ENCODE data around the gene GRN.
"Not testable (repeated sequence)": the region's sequence is repeated elsewhere in the genome, so short reads cannot be mapped to it uniquely, and the experiment has no call there.

The GRN gene

GRCh38 chr17:44386182-44386525, 41.1 kb downstream of the GRN start:
- Histone ChIP-seq H3K9ac (ENCODE audit: low read length) (peak overlapping the region; percentile 81), H4K5ac (ENCODE audit: low read length) (no peak overlapping the region), H3K36me3 (ENCODE audit: control insufficient read depth, insufficient read depth, low read length) (no peaks in the 10 kb centered on the region), H2BK120ac (ENCODE audit: low read depth, low read length) (no peak overlapping the region), H3K79me2 (ENCODE audit: control insufficient read depth, insufficient read depth, low read length) (no peaks in the 10 kb centered on the region), H4K8ac (ENCODE audit: low read depth, low read length) (no peak overlapping the region), H3K23ac (ENCODE audit: low read length) (peak overlapping the region; percentile 32), H3K4me3 (ENCODE audit: low read length) (no peak overlapping the region), H3K79me1 (ENCODE audit: low read length) (no peaks in the 10 kb centered on the region), H3K4ac (ENCODE audit: low read depth, low read length) (no peak overlapping the region), H3K18ac (ENCODE audit: low read length) (no peak overlapping the region), H2BK15ac (replicated peaks; ENCODE audit: low read depth) (no peak overlapping the region), H3K56ac (ENCODE audit: low read length) (peak overlapping the region; percentile 66), H3K4me2 (ENCODE audit: low read length) (peak overlapping the region; percentile 53), H3K27ac (ENCODE audit: low read depth, low read length) (no peak overlapping the region), H3K27me3 (ENCODE audit: insufficient read depth, low read length, poor library complexity) (peaks cover 5% of the 10 kb centered on the region), H2AK5ac (ENCODE audit: low read length) (no peak overlapping the region), H2BK5ac (ENCODE audit: low read length) (no peak overlapping the region), H3K4me1 (ENCODE audit: control insufficient read depth, low read depth, low read length) (no peaks in the 10 kb centered on the region)
- DNase-seq, result no peak
- WGBS (ENCODE audit: extremely low coverage, insufficient coverage, low lambda C conversion rate), result no CpG with 5 or more reads among the region's 10 CpGs

- no peak overlapping the region for H4K8ac ChIP-seq (ENCODE audit: low read depth, low read length)
- H3K9ac ChIP-seq (ENCODE audit: low read length), result no peak overlapping the region
- no peaks in the 10 kb centered on the region for H3K36me3 ChIP-seq (ENCODE audit: control insufficient read depth, insufficient read depth, low read length)
- no peaks in the 10 kb centered on the region for H3K79me2 ChIP-seq (ENCODE audit: control insufficient read depth, insufficient read depth, low read length)
- H3K4me3 ChIP-seq (ENCODE audit: low read length), result no peak overlapping the region
- H3K4me2 ChIP-seq (ENCODE audit: low read length), result no peak overlapping the region
- no peak overlapping the region for H3K4ac ChIP-seq (ENCODE audit: low read depth, low read length)
- no peaks in the 10 kb centered on the region for H3K4me1 ChIP-seq (ENCODE audit: control insufficient read depth, low read depth, low read length)
- H3K23ac ChIP-seq (ENCODE audit: low read length), result no peak overlapping the region
- WGBS (ENCODE audit: extremely low coverage, insufficient coverage, low lambda C conversion rate), result no CpG with 5 or more reads among the region's 2 CpGs
- no peak overlapping the region for H3K18ac ChIP-seq (ENCODE audit: low read length)
- H2BK5ac ChIP-seq (ENCODE audit: low read length), result no peak overlapping the region
- DNase-seq, result no peak
- H3K79me1 ChIP-seq (ENCODE audit: low read length), result no peaks in the 10 kb centered on the region
- peaks cover 5% of the 10 kb centered on the region for H3K27me3 ChIP-seq (ENCODE audit: insufficient read depth, low read length, poor library complexity)
- no peak overlapping the region for H3K27ac ChIP-seq (ENCODE audit: low read depth, low read length)
- H2BK120ac ChIP-seq (ENCODE audit: low read depth, low read length), result no peak overlapping the region
- no peak overlapping the region for H2AK5ac ChIP-seq (ENCODE audit: low read length)
- H3K56ac ChIP-seq (ENCODE audit: low read length), result no peak overlapping the region
- no peak overlapping the region for H2BK15ac ChIP-seq (replicated peaks; ENCODE audit: low read depth)
- H4K5ac ChIP-seq (ENCODE audit: low read length), result no peak overlapping the region
Measured at GRCh38 chr17:44387804-44388203, 42.7 kb downstream of the GRN start.

- WGBS (ENCODE audit: extremely low coverage, insufficient coverage, low lambda C conversion rate), result no CpG with 5 or more reads among the region's 1 CpG
- no peak within 1 kb of the TSS for H3K18ac ChIP-seq (ENCODE audit: low read length)
- no peaks in the 10 kb centered on the region for H3K4me1 ChIP-seq (ENCODE audit: control insufficient read depth, low read depth, low read length)
- no peak within 1 kb of the TSS for H3K4ac ChIP-seq (ENCODE audit: low read depth, low read length)
- no peak within 1 kb of the TSS for H3K4me2 ChIP-seq (ENCODE audit: low read length)
- H3K36me3 ChIP-seq (ENCODE audit: control insufficient read depth, insufficient read depth, low read length), result no peaks in the 10 kb centered on the region
- H2BK120ac ChIP-seq (ENCODE audit: low read depth, low read length), result no peak within 1 kb of the TSS
- no peak within 1 kb of the TSS for H3K9ac ChIP-seq (ENCODE audit: low read length)
- no peak within 1 kb of the TSS for H2AK5ac ChIP-seq (ENCODE audit: low read length)
- H3K23ac ChIP-seq (ENCODE audit: low read length), result no peak within 1 kb of the TSS
- H3K79me2 ChIP-seq (ENCODE audit: control insufficient read depth, insufficient read depth, low read length), result no peaks in the 10 kb centered on the region
- no peak within 1 kb of the TSS for H3K56ac ChIP-seq (ENCODE audit: low read length)
- no peak within 1 kb of the TSS for H2BK5ac ChIP-seq (ENCODE audit: low read length)
- H4K5ac ChIP-seq (ENCODE audit: low read length), result no peak within 1 kb of the TSS
- H3K27ac ChIP-seq (ENCODE audit: low read depth, low read length), result no peak within 1 kb of the TSS
- H4K8ac ChIP-seq (ENCODE audit: low read depth, low read length), result no peak within 1 kb of the TSS
- H3K4me3 ChIP-seq (ENCODE audit: low read length), result no peak within 1 kb of the TSS
- peaks cover 3% of the 10 kb centered on the region for H3K27me3 ChIP-seq (ENCODE audit: insufficient read depth, low read length, poor library complexity)
- no peaks in the 10 kb centered on the region for H3K79me1 ChIP-seq (ENCODE audit: low read length)
- DNase-seq, result no peak
- no peak within 1 kb of the TSS for H2BK15ac ChIP-seq (replicated peaks; ENCODE audit: low read depth)
Measured at GRCh38 chr17:44389281-44389680, 44.2 kb downstream of the GRN start, which contains the start of gene ITGA2B. TSS of gene ITGA2B (minus strand) at chr17:44389649. CDS start at chr17:44389473, 176 bp downstream.

- no peak for DNase-seq
- H3K79me2 ChIP-seq (ENCODE audit: control insufficient read depth, insufficient read depth, low read length), result no peaks in the 10 kb centered on the region
- no peaks in the 10 kb centered on the region for H3K36me3 ChIP-seq (ENCODE audit: control insufficient read depth, insufficient read depth, low read length)
- no CpG with 5 or more reads among the region's 6 CpGs for WGBS (ENCODE audit: extremely low coverage, insufficient coverage, low lambda C conversion rate)
- no peak overlapping the region for H2BK5ac ChIP-seq (ENCODE audit: low read length)
- no peak overlapping the region for H3K18ac ChIP-seq (ENCODE audit: low read length)
- no peak overlapping the region for H3K56ac ChIP-seq (ENCODE audit: low read length)
- no peak overlapping the region for H3K4me3 ChIP-seq (ENCODE audit: low read length)
- H3K23ac ChIP-seq (ENCODE audit: low read length), result no peak overlapping the region
- no peaks in the 10 kb centered on the region for H3K4me1 ChIP-seq (ENCODE audit: control insufficient read depth, low read depth, low read length)
- H2BK120ac ChIP-seq (ENCODE audit: low read depth, low read length), result no peak overlapping the region
- no peak overlapping the region for H3K4me2 ChIP-seq (ENCODE audit: low read length)
- H3K27me3 ChIP-seq (ENCODE audit: insufficient read depth, low read length, poor library complexity), result peaks cover 1% of the 10 kb centered on the region
- no peak overlapping the region for H4K8ac ChIP-seq (ENCODE audit: low read depth, low read length)
- no peak overlapping the region for H2BK15ac ChIP-seq (replicated peaks; ENCODE audit: low read depth)
- H2AK5ac ChIP-seq (ENCODE audit: low read length), result no peak overlapping the region
- H4K5ac ChIP-seq (ENCODE audit: low read length), result no peak overlapping the region
- no peak overlapping the region for H3K27ac ChIP-seq (ENCODE audit: low read depth, low read length)
- H3K4ac ChIP-seq (ENCODE audit: low read depth, low read length), result no peak overlapping the region
- H3K79me1 ChIP-seq (ENCODE audit: low read length), result no peaks in the 10 kb centered on the region
- H3K9ac ChIP-seq (ENCODE audit: low read length), result no peak overlapping the region
Measured at GRCh38 chr17:44389723-44390202, 44.7 kb downstream of the GRN start.

- H4K8ac ChIP-seq (ENCODE audit: low read depth, low read length), result no peak overlapping the region
- H3K18ac ChIP-seq (ENCODE audit: low read length), result no peak overlapping the region
- no peak overlapping the region for H3K27ac ChIP-seq (ENCODE audit: low read depth, low read length)
- no peak overlapping the region for H2BK15ac ChIP-seq (replicated peaks; ENCODE audit: low read depth)
- H2BK5ac ChIP-seq (ENCODE audit: low read length), result no peak overlapping the region
- WGBS (ENCODE audit: extremely low coverage, insufficient coverage, low lambda C conversion rate), result no CpG with 5 or more reads among the region's 10 CpGs
- no peaks in the 10 kb centered on the region for H3K4me1 ChIP-seq (ENCODE audit: control insufficient read depth, low read depth, low read length)
- H3K27me3 ChIP-seq (ENCODE audit: insufficient read depth, low read length, poor library complexity), result no peaks in the 10 kb centered on the region
- no peaks in the 10 kb centered on the region for H3K79me2 ChIP-seq (ENCODE audit: control insufficient read depth, insufficient read depth, low read length)
- no peak overlapping the region for H3K4me2 ChIP-seq (ENCODE audit: low read length)
- H2BK120ac ChIP-seq (ENCODE audit: low read depth, low read length), result no peak overlapping the region
- no peak overlapping the region for H3K56ac ChIP-seq (ENCODE audit: low read length)
- no peak overlapping the region for H3K9ac ChIP-seq (ENCODE audit: low read length)
- H3K23ac ChIP-seq (ENCODE audit: low read length), result no peak overlapping the region
- H3K79me1 ChIP-seq (ENCODE audit: low read length), result no peaks in the 10 kb centered on the region
- no peak for DNase-seq
- H3K4ac ChIP-seq (ENCODE audit: low read depth, low read length), result no peak overlapping the region
- H4K5ac ChIP-seq (ENCODE audit: low read length), result no peak overlapping the region
- no peaks in the 10 kb centered on the region for H3K36me3 ChIP-seq (ENCODE audit: control insufficient read depth, insufficient read depth, low read length)
- H2AK5ac ChIP-seq (ENCODE audit: low read length), result no peak overlapping the region
- H3K4me3 ChIP-seq (ENCODE audit: low read length), result no peak overlapping the region
Measured at GRCh38 chr17:44390250-44390870, 45.3 kb downstream of the GRN start.

- WGBS (ENCODE audit: extremely low coverage, insufficient coverage, low lambda C conversion rate), result no CpG with 5 or more reads among the region's 9 CpGs
- H3K27ac ChIP-seq (ENCODE audit: low read depth, low read length); H3K4me3 ChIP-seq (ENCODE audit: low read length); H3K4me2 ChIP-seq (ENCODE audit: low read length); H3K18ac ChIP-seq (ENCODE audit: low read length); H2AK5ac ChIP-seq (ENCODE audit: low read length); H3K79me1 ChIP-seq (ENCODE audit: low read length); H3K27me3 ChIP-seq (ENCODE audit: insufficient read depth, low read length, poor library complexity); H2BK5ac ChIP-seq (ENCODE audit: low read length); DNase-seq; H3K36me3 ChIP-seq (ENCODE audit: control insufficient read depth, insufficient read depth, low read length); H3K56ac ChIP-seq (ENCODE audit: low read length); H3K4ac ChIP-seq (ENCODE audit: low read depth, low read length); H3K79me2 ChIP-seq (ENCODE audit: control insufficient read depth, insufficient read depth, low read length); H3K4me1 ChIP-seq (ENCODE audit: control insufficient read depth, low read depth, low read length); H2BK120ac ChIP-seq (ENCODE audit: low read depth, low read length); H3K9ac ChIP-seq (ENCODE audit: low read length); H3K23ac ChIP-seq (ENCODE audit: low read length); H4K5ac ChIP-seq (ENCODE audit: low read length); H4K8ac ChIP-seq (ENCODE audit: low read depth, low read length); H2BK15ac ChIP-seq (replicated peaks; ENCODE audit: low read depth): not testable (repeated sequence)
Measured at GRCh38 chr17:44394112-44394511, 49.0 kb downstream of the GRN start.

Measured in mesendoderm (in vitro differentiated cells).